GM12873 (cell line): ENCODE results near the gene SYTL1.
A peak's percentile ranks its signal among the peaks of the same experiment; 100 is the strongest.

Experiments used
- TF ChIP-seq, protein P1 (sequence below): IDR thresholded peaks from 2 replicates; pipeline ENCODE4 v1.5.1; 2012; ENCODE audit warnings: low read depth, mild to moderate bottlenecking, moderate library complexity, low read length, control low read depth; ENCODE audit not compliant: insufficient read depth; ENCODE audit errors: missing control alignments

The SYTL1 gene

DNA sequence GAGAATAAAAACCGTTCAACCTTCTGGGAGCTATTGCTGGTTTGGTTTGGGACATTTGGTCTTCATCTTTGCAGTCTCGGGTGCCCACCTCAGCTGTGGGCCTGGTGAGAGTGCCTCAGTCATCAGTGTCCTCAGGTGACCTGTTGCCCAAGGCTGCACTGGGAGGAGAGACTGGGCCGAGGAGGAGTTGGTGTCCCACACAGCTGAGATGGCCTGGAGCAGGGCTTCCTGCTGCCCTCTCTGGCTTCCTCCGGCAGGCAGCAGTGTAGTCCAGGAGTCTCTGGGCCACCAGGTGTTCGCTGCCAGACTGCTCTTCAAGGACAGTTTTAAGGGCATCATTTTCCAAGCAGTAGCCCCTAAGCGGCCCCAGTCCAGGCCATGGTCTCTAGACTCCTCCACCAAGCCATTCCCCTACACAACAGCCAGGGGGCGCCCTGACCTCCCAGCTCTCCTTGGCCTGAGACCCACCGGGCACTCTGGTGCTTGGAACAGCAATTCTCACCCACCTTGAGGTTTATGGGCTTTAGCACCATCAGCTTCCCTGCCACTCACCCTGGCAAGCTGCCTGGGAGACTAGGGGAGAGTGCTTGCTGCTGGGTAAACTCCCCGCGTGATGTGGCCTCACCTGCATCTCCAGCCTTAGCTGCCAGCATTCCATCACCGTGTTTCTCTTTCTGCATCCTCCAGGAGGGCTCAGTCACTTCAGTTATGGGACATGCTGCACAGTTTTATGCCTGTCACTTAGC lies 9.1 kb upstream of the SYTL1 start:
- TF ChIP-seq, protein P1, sequence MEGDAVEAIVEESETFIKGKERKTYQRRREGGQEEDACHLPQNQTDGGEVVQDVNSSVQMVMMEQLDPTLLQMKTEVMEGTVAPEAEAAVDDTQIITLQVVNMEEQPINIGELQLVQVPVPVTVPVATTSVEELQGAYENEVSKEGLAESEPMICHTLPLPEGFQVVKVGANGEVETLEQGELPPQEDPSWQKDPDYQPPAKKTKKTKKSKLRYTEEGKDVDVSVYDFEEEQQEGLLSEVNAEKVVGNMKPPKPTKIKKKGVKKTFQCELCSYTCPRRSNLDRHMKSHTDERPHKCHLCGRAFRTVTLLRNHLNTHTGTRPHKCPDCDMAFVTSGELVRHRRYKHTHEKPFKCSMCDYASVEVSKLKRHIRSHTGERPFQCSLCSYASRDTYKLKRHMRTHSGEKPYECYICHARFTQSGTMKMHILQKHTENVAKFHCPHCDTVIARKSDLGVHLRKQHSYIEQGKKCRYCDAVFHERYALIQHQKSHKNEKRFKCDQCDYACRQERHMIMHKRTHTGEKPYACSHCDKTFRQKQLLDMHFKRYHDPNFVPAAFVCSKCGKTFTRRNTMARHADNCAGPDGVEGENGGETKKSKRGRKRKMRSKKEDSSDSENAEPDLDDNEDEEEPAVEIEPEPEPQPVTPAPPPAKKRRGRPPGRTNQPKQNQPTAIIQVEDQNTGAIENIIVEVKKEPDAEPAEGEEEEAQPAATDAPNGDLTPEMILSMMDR, result peak; percentile 91

DNA sequence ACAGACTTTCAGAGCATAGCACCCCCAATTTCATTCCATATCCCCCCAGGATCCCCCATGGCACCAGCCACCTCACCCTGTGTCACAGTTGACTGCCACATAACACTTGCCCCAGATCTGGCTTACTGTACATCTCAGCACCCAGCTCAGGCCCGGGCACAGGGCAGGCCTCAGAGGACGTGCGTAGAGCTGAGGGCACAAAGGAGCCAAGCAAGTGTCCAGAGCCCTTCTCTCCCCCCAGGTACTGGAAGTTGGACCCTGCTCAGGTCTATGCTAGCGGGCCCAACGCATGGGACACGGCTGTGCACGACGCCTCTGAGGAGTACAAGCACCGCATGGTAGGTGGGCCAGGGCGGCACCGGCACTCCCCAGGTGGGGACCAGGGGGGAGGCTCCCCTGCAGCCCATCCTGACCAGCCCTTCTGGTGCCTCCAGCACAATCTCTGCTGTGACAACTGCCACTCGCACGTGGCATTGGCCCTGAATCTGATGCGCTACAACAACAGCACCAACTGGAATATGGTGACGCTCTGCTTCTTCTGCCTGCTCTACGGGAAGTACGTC lies 8.0 kb upstream of the SYTL1 start:
- TF ChIP-seq, protein P1, result no peak

DNA sequence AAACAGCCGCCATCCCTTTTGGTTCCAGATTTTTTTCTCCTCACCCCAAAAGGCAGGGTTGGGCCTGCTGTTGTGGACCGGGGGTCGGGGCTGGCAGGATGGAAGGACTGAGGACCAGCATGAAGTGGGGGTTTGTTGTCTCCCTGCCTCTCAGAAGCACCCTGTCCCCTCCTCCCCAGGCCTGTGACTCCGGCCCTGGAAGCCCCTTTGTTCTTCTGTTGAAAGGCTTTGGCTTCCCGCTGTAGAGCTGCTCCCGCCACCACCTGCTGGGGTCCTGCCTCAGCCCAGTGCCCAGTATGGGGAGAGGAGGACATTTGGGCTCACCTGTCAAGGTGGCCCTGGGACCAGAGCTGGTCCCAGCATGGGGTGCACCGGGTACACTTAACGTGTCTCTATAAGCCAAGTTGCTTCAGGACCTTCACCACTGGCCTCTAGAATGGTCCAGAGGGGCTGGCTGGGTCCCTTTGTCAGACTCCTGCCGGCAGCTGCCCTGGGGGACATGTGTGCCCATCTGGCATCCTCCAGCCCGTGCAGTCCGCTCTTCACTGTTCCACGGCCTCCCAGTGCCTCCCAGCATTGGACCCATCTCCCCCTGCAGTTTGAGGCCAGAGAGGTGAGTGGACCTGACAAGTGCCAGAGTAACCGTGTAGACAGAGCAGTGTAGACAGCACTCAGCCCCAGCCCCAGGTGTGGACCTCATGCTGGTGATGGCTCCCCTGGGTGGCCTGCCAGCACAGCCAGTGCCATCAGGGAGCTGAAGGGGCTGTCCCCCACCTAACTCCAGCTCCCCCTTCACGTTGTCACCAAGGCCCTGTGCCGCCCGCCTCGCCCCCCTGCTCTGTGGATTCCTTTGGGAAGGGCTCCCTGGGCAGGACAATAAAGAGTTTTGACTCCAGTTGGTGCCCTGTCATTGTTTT lies 6.1 kb upstream of the SYTL1 start:
- TF ChIP-seq, protein P1, result no peak

DNA sequence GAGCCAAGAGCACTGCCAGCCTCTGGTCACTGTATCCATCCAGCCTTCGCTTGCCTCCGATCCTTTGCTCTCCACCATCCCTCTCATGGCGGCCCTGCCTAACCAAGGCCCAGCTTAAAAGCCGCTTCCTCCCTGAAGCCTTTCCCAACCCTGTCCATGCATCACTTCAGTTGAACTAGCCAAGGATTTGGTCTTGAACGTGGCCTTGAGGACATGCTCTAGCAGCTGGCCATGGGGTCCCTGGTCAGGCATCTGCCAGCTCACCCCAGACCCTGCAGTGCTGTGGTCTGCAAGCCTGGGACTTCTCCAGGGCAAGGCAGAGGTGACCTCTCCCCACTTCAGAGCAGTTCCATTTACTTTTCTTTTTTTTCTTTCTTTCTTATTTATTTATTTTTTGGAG lies 5.1 kb upstream of the SYTL1 start:
- TF ChIP-seq, protein P1, result no peak

DNA sequence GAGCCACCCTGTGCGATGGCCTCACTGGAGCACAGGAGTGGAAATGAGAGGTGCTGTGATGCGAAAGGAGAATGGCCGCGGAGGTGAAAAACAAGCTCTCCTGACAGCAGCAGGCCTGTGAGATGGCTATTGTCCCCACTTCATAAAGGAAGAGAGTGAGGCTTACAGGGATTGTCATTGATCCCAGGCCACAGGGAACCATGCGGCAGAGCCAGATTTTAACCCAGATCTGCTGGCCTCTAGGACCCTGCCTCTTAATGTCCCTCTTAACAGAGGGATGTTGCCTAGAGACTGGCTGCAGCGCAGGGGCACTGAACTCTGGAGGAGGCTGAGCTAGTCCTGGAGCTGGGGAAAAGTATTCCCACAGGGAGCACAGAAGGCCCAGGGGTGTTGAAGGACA lies 3.1 kb upstream of the SYTL1 start:
- TF ChIP-seq, protein P1, result no peak

DNA sequence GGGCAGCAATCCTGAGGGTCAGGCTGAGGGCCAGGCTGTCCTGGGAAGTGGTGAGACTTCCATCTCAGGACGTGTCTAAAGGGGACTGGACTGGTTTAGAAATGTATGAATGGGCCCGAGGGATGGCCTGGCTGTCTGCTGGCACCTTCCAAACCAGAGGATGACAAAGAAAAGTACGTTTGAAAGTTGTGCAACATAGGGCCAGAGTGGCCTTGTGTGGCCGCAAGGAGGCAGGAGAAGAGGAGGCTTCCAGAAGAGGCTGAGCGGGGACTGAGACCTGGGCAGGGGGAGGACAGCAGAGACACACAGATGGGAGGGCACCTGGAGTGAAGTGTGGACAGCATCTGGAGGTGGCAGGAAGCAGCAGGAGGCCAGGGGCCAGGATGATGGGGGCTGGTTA lies 2.6 kb upstream of the SYTL1 start:
- TF ChIP-seq, protein P1, result no peak

DNA sequence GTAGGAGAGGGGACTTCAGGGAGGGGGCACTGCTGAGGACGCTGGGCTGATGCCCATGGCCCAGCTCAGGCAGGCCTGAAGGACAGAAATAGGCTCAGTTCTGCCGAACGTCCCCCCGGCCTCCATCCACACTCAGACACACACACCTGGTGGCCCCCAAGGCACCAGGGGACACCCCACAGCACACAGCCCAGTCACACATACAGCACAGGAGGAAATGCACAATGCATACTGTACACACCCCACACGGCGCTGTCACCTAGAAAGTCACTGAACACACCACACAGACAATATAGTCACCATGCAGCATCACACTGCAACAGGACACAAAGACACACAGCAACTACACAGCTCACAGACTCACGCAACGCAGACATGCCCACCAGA lies 562 bp downstream of the SYTL1 start:
- TF ChIP-seq, protein P1, result no peak
